Measurements from ENCODE around the gene CCDC91. TPM values are rescaled to one million over a fixed set of nuclear protein-coding genes. Genes with fewer than 3 reads are reported as not detected.

The CCDC91 gene
- total and polyA plus RNA-seq, 2 of the 4 experiments (the other 2 are of a cell fraction): 8.6 to 14.7 TPM

GRCh38 chr12:28253161-28253641, 62.9 kb downstream of the CCDC91 start:
- BruUV-seq (replicated peaks): no TSS peak
- DNase-seq: peak; percentile 43

More at GRCh38 chr12:28253161-28253641, 62.9 kb downstream of the CCDC91 start:
- POLR2A ChIA-PET (ENCODE audit: unreplicated experiment): no interaction called here
- H2AK5ac ChIP-seq (ENCODE audit: low read depth, low read length): no peak overlapping the region
- in situ Hi-C loops (cut with MboI; ENCODE audit: low sequenced_read_pairs) (no loop called here), dilution Hi-C loops (cut with HindIII; ENCODE audit: low sequenced_read_pairs, unreplicated experiment) (no loop called here), intact Hi-C loops (cut with micrococcal nuclease) (no loop called here)
- H4K20me1 ChIP-seq (ENCODE audit: insufficient read depth, low read length): no peaks in the 10 kb centered on the region
- peaks cover 2% of the 10 kb centered on the region; the same call in 1 of the 2 replicates for H3K9me1 ChIP-seq (ENCODE audit: insufficient read depth, low read length)
- H2BK15ac ChIP-seq (ENCODE audit: low read depth, low read length): no peak overlapping the region
- ATAC-seq (ENCODE audit: low read depth): peak; percentile 60
- no peak overlapping the region for H2AFZ ChIP-seq (replicated peaks; ENCODE audit: low read length, poor library complexity)
- no peak overlapping the region for H2BK120ac ChIP-seq (ENCODE audit: low read depth, low read length)
- H4K8ac ChIP-seq (ENCODE audit: low read depth in 2 of 2, low read length in 2 of 2): no peak overlapping the region
- no peak overlapping the region; the same call in 1 of the 2 replicates for H3K14ac ChIP-seq (replicated peaks; ENCODE audit: low read depth, low read length)
- H3K23ac ChIP-seq (ENCODE audit: low read depth, low read length): no peak overlapping the region
- no peak overlapping the region for H3K4ac ChIP-seq (ENCODE audit: low read depth, low read length)
- no peaks in the 10 kb centered on the region for H3K27me3 ChIP-seq (ENCODE audit: control insufficient read depth, insufficient read depth, low read length)
- WGBS, 2 experiments (ENCODE audit: extremely low coverage in 2 of 2, insufficient read length in 1 of 2): no CpG with 5 or more reads among the region's 3 CpGs
- H2AK9ac ChIP-seq (replicated peaks; ENCODE audit: low read depth, low read length, poor library complexity): no peak overlapping the region
- peaks cover 6% of the 10 kb centered on the region for H3K4me1 ChIP-seq (ENCODE audit: control insufficient read depth, insufficient read depth, low read length)
- no peak for TF ChIP-seq CHD1 (IDR thresholded peaks at IDR 0.05; ENCODE audit: low read depth, low read length)
- TF ChIP-seq RCOR1 (IDR thresholded peaks at IDR 0.05; ENCODE audit: insufficient replicate concordance, low read length): no peak
- TF ChIP-seq MXI1 (IDR thresholded peaks at IDR 0.05; ENCODE audit: borderline replicate concordance, low read depth, low read length): no peak
- no peak for TF ChIP-seq NFE2L2 (IDR thresholded peaks at IDR 0.05; ENCODE audit: low read depth, low read length)
- TF ChIP-seq BHLHE40 (IDR thresholded peaks at IDR 0.05; ENCODE audit: low read depth, low read length): no peak
- TF ChIP-seq FOS (IDR thresholded peaks at IDR 0.05; ENCODE audit: low read depth, low read length): no peak
- no peak for TF ChIP-seq MAFK (IDR thresholded peaks at IDR 0.05; ENCODE audit: low read depth, low read length)
- TF ChIP-seq SMC3 (IDR thresholded peaks at IDR 0.05; ENCODE audit: low read depth, low read length): no peak
- no peak for TF ChIP-seq ELK1 (IDR thresholded peaks at IDR 0.05; ENCODE audit: borderline replicate concordance, low read depth, low read length)
- no peak for TF ChIP-seq MAZ (IDR thresholded peaks at IDR 0.05; ENCODE audit: borderline replicate concordance, low read depth, low read length)
- TF ChIP-seq RFX5 (IDR thresholded peaks at IDR 0.05; ENCODE audit: low read depth, low read length): no peak
- no peak overlapping the region for H2BK20ac ChIP-seq (ENCODE audit: low read depth, low read length)
- no peak overlapping the region for H2BK5ac ChIP-seq (ENCODE audit: low read depth, low read length, poor library complexity, severe bottlenecking)
- peak overlapping the region; percentile 75; the same call in 1 of the 2 replicates for H3K4me2 ChIP-seq (ENCODE audit: low read depth, low read length)
- no peak overlapping the region for H3K9ac ChIP-seq (ENCODE audit: low read depth, low read length)
- CTCF ChIA-PET: no interaction called here
- H3K79me1 ChIP-seq (ENCODE audit: low read depth in 1 of 2, low read length in 2 of 2): peaks cover 6 to 9% of the 10 kb centered on the region in 2 experiments; a peak in 3 of 4 replicates
- H3K36me3 ChIP-seq (ENCODE audit: control insufficient read depth, insufficient read depth, low read length): no peaks in the 10 kb centered on the region; the same call in 1 of the 2 replicates
- peak overlapping the region; percentile 56; the same call in 1 of the 2 replicates for H3K18ac ChIP-seq (ENCODE audit: low read depth, low read length)
- H3K9me3 ChIP-seq (ENCODE audit: control insufficient read depth, insufficient read depth, low read length): no peaks in the 10 kb centered on the region
- H3K27ac ChIP-seq (ENCODE audit: insufficient read depth, low read length): no peak overlapping the region
- no peak overlapping the region for H3K56ac ChIP-seq (ENCODE audit: extremely low read depth, insufficient read depth, low read length)
- H4K5ac ChIP-seq (ENCODE audit: low read depth, low read length): peak overlapping the region; percentile 67; the same call in 1 of the 2 replicates
- no peak overlapping the region for H3K4me3 ChIP-seq (ENCODE audit: insufficient read depth, low read depth, low read length)
- H4K91ac ChIP-seq (ENCODE audit: insufficient read depth, low read depth, low read length): no peak overlapping the region

Measured in IMR-90 (cell line).